Naive thymus-derived CD8-positive, alpha-beta T cell (primary cell): ENCODE measurements around the gene CPT2. TPM values are rescaled to one million over a fixed set of nuclear protein-coding genes. Genes with fewer than 3 reads are reported as not detected.
A peak's percentile ranks its signal among the peaks of the same experiment; 100 is the strongest.
"Not testable (repeated sequence)": the region's sequence is repeated elsewhere in the genome, so short reads cannot be mapped to it uniquely, and the experiment has no call there.

ENCODE experiments used
- ATAC-seq, 2 donors: fragments of 150-1000 bp; cut with Tn5 transposase in 1 of 2; sonication (Bioruptor Pico), chemical (Tn5 transposase) in 1 of 2; 1 replicate in 1 of 2; 2 replicates in 1 of 2; pipeline ENCODE4 v1.10.0; 2021; ENCODE audit warnings: mild to moderate bottlenecking in 2 of 2, moderate library complexity in 2 of 2
- POLR2A ChIA-PET: fragments of 350-600 bp; sonication (Branson Sonifier 250); formaldehyde crosslinking; loops from one replicate; lab custom pipeline; 2021; ENCODE audit warnings: antibody characterized with exemption; lab: Charles Lee
- DNase-seq, 10 donors: peaks; one replicate each; pipeline versions ENCODE4 v3.0.0 to v3.0.0-alpha.2; 2020 to 2022
- H3K27ac Mint-ChIP-seq, 10 donors: one replicate each; pipeline ENCODE4 v1.8.0; 2020 to 2022; ENCODE audit warnings: mild to moderate bottlenecking in 10 of 10, mixed read lengths in 10 of 10, moderate library complexity in 4 of 10, inconsistent platforms in 1 of 10
- H3K27me3 Mint-ChIP-seq, 5 donors: one replicate each; pipeline ENCODE4 v1.8.0; 2021 to 2022; ENCODE audit warnings: mixed read lengths in 5 of 5
- H3K36me3 Mint-ChIP-seq, 3 donors: one replicate each; pipeline ENCODE4 v1.8.0; 2020 to 2022; ENCODE audit warnings: mixed read lengths in 3 of 3, mild to moderate bottlenecking in 2 of 3, inconsistent platforms in 1 of 3
- H3K4me1 Mint-ChIP-seq, 4 donors: one replicate each; pipeline ENCODE4 v1.8.0; 2021 to 2022; ENCODE audit warnings: mixed read lengths in 4 of 4
- H3K4me3 Mint-ChIP-seq, 10 donors: one replicate each; pipeline ENCODE4 v1.8.0; 2020 to 2022; ENCODE audit warnings: mild to moderate bottlenecking in 10 of 10, mixed read lengths in 10 of 10, moderate library complexity in 6 of 10, inconsistent platforms in 1 of 10
- H3K9me3 Mint-ChIP-seq, 9 donors: one replicate each; pipeline ENCODE4 v1.8.0; 2020 to 2022; ENCODE audit warnings: mixed read lengths in 9 of 9, mild to moderate bottlenecking in 3 of 9, inconsistent platforms in 1 of 9, moderate library complexity in 1 of 9
- polyA plus RNA-seq, 3 donors: library from polyadenylated mRNA; unstranded; fragments of 300-500 nt; fragmentation: Illumina TruSeq; gene quantifications; one replicate each; pipeline ENCODE4 v1.2.3, GENCODE V29; 2021
- total RNA-seq, 8 experiments: library from RNA in 2 of 8; stranded (reverse) in 2 of 8; gene quantifications; one replicate each; pipeline ENCODE4 v1.2.3 and lab custom pipeline; 2021 to 2026

Gene CPT2
- total and polyA plus RNA-seq, 5 experiments from 2014 or later: 15.2 to 24.2 (median 23.1) TPM

GRCh38 chr1:53206083-53206685, 9.6 kb downstream of the CPT2 start:
- POLR2A ChIA-PET: interaction anchor here (0.6 kb wide), 1 partner anchor 185 kb away, joined by 4 read pairs; no protein-coding TSS in a partner anchor
- Mint-ChIP-seq H3K4me1 (peaks cover 13 to 28% (median 20%) of the 10 kb centered on the region in 4 donors), H3K27ac (peak overlapping the region in 1 of 10 donors; percentile 38), H3K9me3 (peaks cover 0 to 23% (median 13%) of the 10 kb centered on the region in 9 donors), H3K36me3 (peaks cover 44 to 93% (median 72%) of the 10 kb centered on the region in 3 donors)
- H3K27me3 Mint-ChIP-seq, DNase-seq, ATAC-seq, H3K4me3 Mint-ChIP-seq: not testable (repeated sequence)

- H3K27ac Mint-ChIP-seq: no peak overlapping the region
- peaks cover 44 to 95% (median 73%) of the 10 kb centered on the region in 3 donors for H3K36me3 Mint-ChIP-seq
- peak overlapping the region in 1 of 10 donors; percentile 42 for H3K4me3 Mint-ChIP-seq
- ATAC-seq: no peak
- no peaks in the 10 kb centered on the region for H3K27me3 Mint-ChIP-seq
- H3K9me3 Mint-ChIP-seq: peaks cover 0 to 23% (median 13%) of the 10 kb centered on the region in 9 donors
- no peak for DNase-seq
- POLR2A ChIA-PET: no interaction called here
- peaks cover 10 to 28% (median 19%) of the 10 kb centered on the region in 4 donors for H3K4me1 Mint-ChIP-seq
Observed at GRCh38 chr1:53206735-53207379, 10.2 kb downstream of the CPT2 start.

GRCh38 chr1:53207726-53208125, 11.1 kb downstream of the CPT2 start:
- Mint-ChIP-seq H3K4me1 (peaks cover 9 to 24% (median 18%) of the 10 kb centered on the region in 4 donors), H3K4me3 (no peak overlapping the region), H3K36me3 (peaks cover 44 to 95% (median 67%) of the 10 kb centered on the region in 3 donors), H3K27me3 (no peaks in the 10 kb centered on the region), H3K9me3 (peaks cover 0 to 23% (median 13%) of the 10 kb centered on the region in 9 donors), H3K27ac (no peak overlapping the region)
- no peak for ATAC-seq
- DNase-seq: no peak
- POLR2A ChIA-PET: no interaction called here

- Mint-ChIP-seq H3K9me3 (peaks cover 0 to 16% (median 7%) of the 10 kb centered on the region in 9 donors), H3K36me3 (peaks cover 21 to 91% (median 49%) of the 10 kb centered on the region in 3 donors), H3K4me3 (no peak overlapping the region), H3K27me3 (no peaks in the 10 kb centered on the region), H3K4me1 (peaks cover 0 to 8% (median 2%) of the 10 kb centered on the region in 4 donors), H3K27ac (no peak overlapping the region)
- ATAC-seq (no peak), DNase-seq (no peak)
- POLR2A ChIA-PET: interaction anchor here (1.2 kb wide), 1 partner anchor 9 kb away, joined by 3 read pairs; no protein-coding TSS in a partner anchor
Observed at GRCh38 chr1:53210352-53210751, 13.7 kb downstream of the CPT2 start.

GRCh38 chr1:53210954-53211353, 14.3 kb downstream of the CPT2 start:
- peaks cover 0 to 12% (median 7%) of the 10 kb centered on the region in 9 donors for H3K9me3 Mint-ChIP-seq
- DNase-seq (no peak), ATAC-seq (no peak)
- no peaks in the 10 kb centered on the region for H3K27me3 Mint-ChIP-seq
- POLR2A ChIA-PET: interaction anchor here (0.7 to 1.2 kb wide), 2 partner anchors 9 to 80 kb away, joined by 3 read pairs; no protein-coding TSS in a partner anchor
- H3K4me3 Mint-ChIP-seq: no peak overlapping the region
- H3K4me1 Mint-ChIP-seq: peaks cover 0 to 8% (median 2%) of the 10 kb centered on the region in 4 donors
- peaks cover 21 to 90% (median 48%) of the 10 kb centered on the region in 3 donors for H3K36me3 Mint-ChIP-seq
- no peak overlapping the region for H3K27ac Mint-ChIP-seq

- ATAC-seq (no peak), DNase-seq (no peak)
- Mint-ChIP-seq H3K9me3 (no peaks in the 10 kb centered on the region), H3K36me3 (peaks cover 5 to 73% (median 20%) of the 10 kb centered on the region in 3 donors), H3K4me1 (peaks cover 8 to 12% (median 10%) of the 10 kb centered on the region in 4 donors), H3K27ac (peak overlapping the region in 1 of 10 donors; percentile 60), H3K4me3 (no peak overlapping the region), H3K27me3 (no peaks in the 10 kb centered on the region)
- POLR2A ChIA-PET: interaction anchor here (1.0 to 1.2 kb wide), 2 partner anchors 16 to 19 kb away, joined by 3 to 4 read pairs; no protein-coding TSS in a partner anchor
Observed at GRCh38 chr1:53214376-53214940, 17.8 kb downstream of the CPT2 start.

GRCh38 chr1:53218201-53218600, 21.6 kb downstream of the CPT2 start:
- Mint-ChIP-seq H3K27me3 (no peaks in the 10 kb centered on the region), H3K27ac (peak overlapping the region; percentile 25 to 99 (median 74)), H3K4me3 (peak overlapping the region in 2 of 10 donors; percentile 19 to 33), H3K9me3 (no peaks in the 10 kb centered on the region), H3K36me3 (peaks cover 0 to 38% (median 8%) of the 10 kb centered on the region in 3 donors), H3K4me1 (peaks cover 10 to 30% (median 26%) of the 10 kb centered on the region in 4 donors)
- no peak for ATAC-seq
- no peak for DNase-seq
- POLR2A ChIA-PET: interaction anchor here (4.7 kb wide), 1 partner anchor 20 kb away, joined by 28 read pairs; the partner anchor contains the start of gene MAGOH

- Mint-ChIP-seq H3K9me3 (no peaks in the 10 kb centered on the region), H3K36me3 (peaks cover 0 to 23% (median 0%) of the 10 kb centered on the region in 3 donors), H3K4me3 (peak overlapping the region; percentile 89 to 97 (median 92)), H3K4me1 (peaks cover 10 to 30% (median 26%) of the 10 kb centered on the region in 4 donors), H3K27me3 (no peaks in the 10 kb centered on the region), H3K27ac (peak overlapping the region; percentile 94 to 99 (median 98))
- no peak for ATAC-seq
- POLR2A ChIA-PET: interaction anchor here (1.2 to 4.7 kb wide), 4 partner anchors 9 to 24 kb away, joined by 3 to 28 read pairs (median 12); partner anchors contain the start of genes CPT2 and MAGOH
- DNase-seq: no peak
Observed at GRCh38 chr1:53219711-53220110, 23.1 kb downstream of the CPT2 start.

- Mint-ChIP-seq H3K4me1 (peaks cover 10 to 30% (median 26%) of the 10 kb centered on the region in 4 donors), H3K9me3 (no peaks in the 10 kb centered on the region), H3K27ac (peak within 1 kb of the TSS; percentile 94 to 99 (median 98)), H3K36me3 (peaks cover 0 to 19% (median 0%) of the 10 kb centered on the region in 3 donors), H3K27me3 (no peaks in the 10 kb centered on the region), H3K4me3 (peak within 1 kb of the TSS; percentile 89 to 97 (median 92))
- peak; percentile 91 to 93 for ATAC-seq
- DNase-seq: peak; percentile 80 to 98 (median 92)
- POLR2A ChIA-PET: interaction anchor here (1.2 to 4.7 kb wide), 4 partner anchors 9 to 25 kb away, joined by 3 to 28 read pairs (median 12); partner anchors contain the start of genes CPT2 and MAGOH
Observed at GRCh38 chr1:53220171-53220961, 23.7 kb downstream of the CPT2 start, which contains the start of gene CZIB. TSS of gene CZIB (minus strand) at chr1:53220634. CDS start at chr1:53220575, 59 bp downstream.

GRCh38 chr1:53220962-53221286, 24.3 kb downstream of the CPT2 start:
- Mint-ChIP-seq H3K27ac (peak overlapping the region; percentile 94 to 99 (median 98)), H3K27me3 (no peaks in the 10 kb centered on the region), H3K9me3 (no peaks in the 10 kb centered on the region), H3K4me1 (peaks cover 10 to 30% (median 26%) of the 10 kb centered on the region in 4 donors), H3K36me3 (peaks cover 0 to 14% (median 0%) of the 10 kb centered on the region in 3 donors), H3K4me3 (peak overlapping the region; percentile 89 to 97 (median 92))
- no peak for ATAC-seq
- POLR2A ChIA-PET: interaction anchor here (1.5 to 4.7 kb wide), 3 partner anchors 17 to 25 kb away, joined by 11 to 28 read pairs (median 12); partner anchors contain the start of genes CPT2 and MAGOH
- DNase-seq: no peak

GRCh38 chr1:53237638-53238037, 41.0 kb downstream of the CPT2 start:
- ATAC-seq: no peak

More at GRCh38 chr1:53237638-53238037, 41.0 kb downstream of the CPT2 start:
- H3K27me3 Mint-ChIP-seq: no peaks in the 10 kb centered on the region
- H3K4me1 Mint-ChIP-seq: peaks cover 22 to 37% (median 34%) of the 10 kb centered on the region in 4 donors
- H3K36me3 Mint-ChIP-seq: peaks cover 0 to 40% (median under 1%) of the 10 kb centered on the region in 3 donors
- DNase-seq: no peak
- POLR2A ChIA-PET: interaction anchor here (0.7 to 2.4 kb wide), 2 partner anchors 17 to 42 kb away, joined by 3 to 28 read pairs; partner anchors contain the start of genes CPT2 and CZIB
- H3K4me3 Mint-ChIP-seq: peak overlapping the region; percentile 94 to 100 (median 97)
- H3K27ac Mint-ChIP-seq: peak overlapping the region; percentile 92 to 99 (median 98)
- H3K9me3 Mint-ChIP-seq: no peaks in the 10 kb centered on the region
